Keratinocyte (primary cell): ENCODE data around the gene IPPK.

Experiments used
- EZH2 ChIP-seq: IDR thresholded peaks from one replicate; pipeline ENCODE4 v1.6.1; 2012; ENCODE audit warnings: inconsistent platforms, mild to moderate bottlenecking, low read length, moderate library complexity
- TF ChIP-seq, protein P1 (sequence below), 3 experiments: IDR thresholded peaks in 1 of 3; conservative IDR thresholded peaks in 1 of 3; optimal IDR thresholded peaks in 1 of 3; 2 replicates in 2 of 3; 3 replicates in 1 of 3; pipeline versions ENCODE3 to v1.5.1; 2011; ENCODE audit warnings: low read length in 3 of 3, mild to moderate bottlenecking in 3 of 3, moderate library complexity in 2 of 3, control low read depth in 1 of 3, inconsistent platforms in 1 of 3; ENCODE audit not compliant: insufficient read depth in 2 of 3; ENCODE audit errors: extremely low read depth in 1 of 3

DNA sequence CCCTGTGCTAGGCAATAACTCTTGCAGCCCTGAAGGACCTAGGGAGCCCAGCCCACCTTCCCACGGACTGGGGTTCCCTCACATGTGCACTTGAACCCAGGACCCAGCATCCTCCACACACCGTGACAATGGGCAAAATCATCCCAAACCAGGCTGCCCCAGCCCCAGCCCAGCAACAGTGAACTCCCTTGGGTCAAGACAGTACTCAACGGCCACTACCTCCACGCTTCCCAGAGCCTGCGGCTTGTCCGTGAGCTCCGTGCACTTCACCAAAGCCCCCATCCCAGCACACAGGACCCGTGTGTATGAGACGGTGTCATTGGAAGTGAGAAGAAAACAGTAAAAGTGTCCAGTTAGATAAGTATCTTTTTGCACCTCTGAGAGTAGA lies 55.8 kb downstream of the IPPK start:
- TF ChIP-seq, protein P1, sequence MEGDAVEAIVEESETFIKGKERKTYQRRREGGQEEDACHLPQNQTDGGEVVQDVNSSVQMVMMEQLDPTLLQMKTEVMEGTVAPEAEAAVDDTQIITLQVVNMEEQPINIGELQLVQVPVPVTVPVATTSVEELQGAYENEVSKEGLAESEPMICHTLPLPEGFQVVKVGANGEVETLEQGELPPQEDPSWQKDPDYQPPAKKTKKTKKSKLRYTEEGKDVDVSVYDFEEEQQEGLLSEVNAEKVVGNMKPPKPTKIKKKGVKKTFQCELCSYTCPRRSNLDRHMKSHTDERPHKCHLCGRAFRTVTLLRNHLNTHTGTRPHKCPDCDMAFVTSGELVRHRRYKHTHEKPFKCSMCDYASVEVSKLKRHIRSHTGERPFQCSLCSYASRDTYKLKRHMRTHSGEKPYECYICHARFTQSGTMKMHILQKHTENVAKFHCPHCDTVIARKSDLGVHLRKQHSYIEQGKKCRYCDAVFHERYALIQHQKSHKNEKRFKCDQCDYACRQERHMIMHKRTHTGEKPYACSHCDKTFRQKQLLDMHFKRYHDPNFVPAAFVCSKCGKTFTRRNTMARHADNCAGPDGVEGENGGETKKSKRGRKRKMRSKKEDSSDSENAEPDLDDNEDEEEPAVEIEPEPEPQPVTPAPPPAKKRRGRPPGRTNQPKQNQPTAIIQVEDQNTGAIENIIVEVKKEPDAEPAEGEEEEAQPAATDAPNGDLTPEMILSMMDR (optimal IDR thresholded peaks at IDR 0.05 in 1 of 3, IDR thresholded peaks at IDR 0.05 in 1 of 3, conservative IDR thresholded peaks at IDR 0.05 in 1 of 3; ENCODE audit: extremely low read depth in 1 of 3, insufficient read depth in 2 of 3, low read length in 3 of 3): no peak
- no peak for TF ChIP-seq EZH2
